PC-9 (cell line): ENCODE data around the gene TTLL6. TPM values are rescaled to one million over a fixed set of nuclear protein-coding genes. Genes with fewer than 3 reads are reported as not detected.

ENCODE experiments used
- BruUV-seq: library from RNA; stranded (reverse); fragments of 400-500 nt; replicated peaks from 2 replicates; lab custom pipeline; 2021; lab: Mats Ljungman, UMichigan
- CTCF ChIA-PET: fragments of 300-600 bp; sonication (Branson Sonifier 250); formaldehyde crosslinking; loops from one replicate; lab custom pipeline; 2022; ENCODE audit warnings: antibody characterized with exemption; lab: Charles Lee
- POLR2A ChIA-PET: fragments of 300-600 bp; sonication (Branson Sonifier 250); formaldehyde crosslinking; loops from one replicate; lab custom pipeline; 2022; ENCODE audit warnings: antibody characterized with exemption; ENCODE audit not compliant: unreplicated experiment; lab: Charles Lee
- DNase-seq, 2 experiments: peaks; one replicate each; pipeline versions ENCODE4 v3.0.0 to v3.0.0-alpha.2; 2015 to 2022; ENCODE audit warnings: mixed read lengths in 1 of 2
- H2AFZ ChIP-seq: fragments of 200-600 bp; sonication (generic); 2 replicates; pipeline ENCODE4 v1.8.1; 2017; ENCODE audit warnings: antibody characterized with exemption
- H3F3A ChIP-seq: fragments of 200-600 bp; sonication (generic); 2 replicates; pipeline ENCODE4 v1.8.1; 2017; ENCODE audit warnings: antibody characterized with exemption, mild to moderate bottlenecking, low read depth; ENCODE audit not compliant: insufficient read depth
- H3K27ac ChIP-seq: fragments of 200-600 bp; sonication (generic); 2 replicates; pipeline ENCODE4 v1.6.1; 2016; ENCODE audit warnings: mixed run types
- H3K27me3 ChIP-seq: fragments of 200-600 bp; sonication (generic); 2 replicates; pipeline ENCODE4 v1.6.1; 2016; ENCODE audit warnings: low read depth, mixed run types; ENCODE audit not compliant: insufficient read depth
- H3K36me3 ChIP-seq: fragments of 200-600 bp; sonication (generic); 2 replicates; pipeline ENCODE4 v1.6.1; 2016; ENCODE audit warnings: low read depth, mixed run types
- H3K4me1 ChIP-seq: fragments of 200-600 bp; sonication (generic); replicated peaks from 2 replicates; pipeline ENCODE4 v1.6.1; 2016; ENCODE audit warnings: mixed run types; ENCODE audit not compliant: insufficient read depth
- H3K4me2 ChIP-seq: fragments of 200-600 bp; sonication (generic); 2 replicates; pipeline ENCODE4 v1.6.1; 2017; ENCODE audit warnings: mixed run types
- H3K4me3 ChIP-seq: fragments of 200-600 bp; sonication (generic); 2 replicates; pipeline ENCODE4 v1.6.1; 2016; ENCODE audit warnings: mixed run types
- H3K79me2 ChIP-seq: fragments of 200-600 bp; sonication (generic); 2 replicates; pipeline ENCODE4 v1.6.1; 2017; ENCODE audit warnings: low read depth, mixed run types
- H3K9me2 ChIP-seq: fragments of 200-600 bp; sonication (generic); 2 replicates; pipeline ENCODE4 v1.8.1; 2017; ENCODE audit warnings: mild to moderate bottlenecking; ENCODE audit not compliant: insufficient read depth
- H3K9me3 ChIP-seq: fragments of 200-600 bp; sonication (generic); 2 replicates; pipeline ENCODE4 v1.8.1; 2016; ENCODE audit warnings: low read depth; ENCODE audit not compliant: insufficient read depth
- H4K20me1 ChIP-seq: fragments of 200-600 bp; sonication (generic); 2 replicates; pipeline ENCODE4 v1.8.1; 2017; ENCODE audit not compliant: insufficient read depth
- EZH2 ChIP-seq: fragments of 200-600 bp; sonication (generic); IDR thresholded peaks from 2 replicates; pipeline ENCODE4 v1.8.0; 2017; ENCODE audit warnings: antibody characterized with exemption, low read depth
- intact Hi-C: fragments of 100-400 bp; cut with micrococcal nuclease; formaldehyde crosslinking; loops from one replicate; pipeline ENCODE4 v1.10.0; 2022; ENCODE audit not compliant: unreplicated experiment
- total RNA-seq: library from RNA; stranded (reverse); gene quantifications from 2 replicates; pipeline ENCODE4 v1.2.3, GENCODE V29; 2021
- TF ChIP-seq, protein P1 (sequence below): fragments of 200-600 bp; sonication (generic); conservative IDR thresholded peaks from 2 replicates; pipeline ENCODE4 v1.6.1; 2017; ENCODE audit warnings: mixed run types, antibody characterized with exemption, mild to moderate bottlenecking, moderate library complexity

The TTLL6 gene
- total RNA-seq, 1 experiment from 2014 or later: not detected

DNA sequence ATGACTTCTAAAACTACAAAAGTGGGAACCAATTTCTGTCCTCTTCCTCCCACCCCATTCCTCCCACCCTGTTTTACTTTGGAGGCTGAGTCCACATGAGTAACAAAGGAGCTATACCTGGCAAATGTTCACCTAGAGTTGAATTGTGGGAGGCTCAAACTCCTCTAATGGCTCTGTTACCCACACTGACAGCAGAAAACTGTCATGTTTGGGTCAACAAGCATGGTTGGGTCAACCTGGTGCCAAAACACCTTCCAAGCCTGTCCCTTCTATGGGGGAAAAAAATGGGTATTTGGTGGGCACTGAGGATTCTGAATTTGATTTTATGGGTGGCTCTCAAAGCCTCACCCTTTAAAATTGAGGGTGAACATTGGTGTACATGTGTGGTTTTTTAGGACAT, 76.5 kb downstream of the TTLL6 start:
- intact Hi-C loops: no loop called here
- TF ChIP-seq, protein P1, sequence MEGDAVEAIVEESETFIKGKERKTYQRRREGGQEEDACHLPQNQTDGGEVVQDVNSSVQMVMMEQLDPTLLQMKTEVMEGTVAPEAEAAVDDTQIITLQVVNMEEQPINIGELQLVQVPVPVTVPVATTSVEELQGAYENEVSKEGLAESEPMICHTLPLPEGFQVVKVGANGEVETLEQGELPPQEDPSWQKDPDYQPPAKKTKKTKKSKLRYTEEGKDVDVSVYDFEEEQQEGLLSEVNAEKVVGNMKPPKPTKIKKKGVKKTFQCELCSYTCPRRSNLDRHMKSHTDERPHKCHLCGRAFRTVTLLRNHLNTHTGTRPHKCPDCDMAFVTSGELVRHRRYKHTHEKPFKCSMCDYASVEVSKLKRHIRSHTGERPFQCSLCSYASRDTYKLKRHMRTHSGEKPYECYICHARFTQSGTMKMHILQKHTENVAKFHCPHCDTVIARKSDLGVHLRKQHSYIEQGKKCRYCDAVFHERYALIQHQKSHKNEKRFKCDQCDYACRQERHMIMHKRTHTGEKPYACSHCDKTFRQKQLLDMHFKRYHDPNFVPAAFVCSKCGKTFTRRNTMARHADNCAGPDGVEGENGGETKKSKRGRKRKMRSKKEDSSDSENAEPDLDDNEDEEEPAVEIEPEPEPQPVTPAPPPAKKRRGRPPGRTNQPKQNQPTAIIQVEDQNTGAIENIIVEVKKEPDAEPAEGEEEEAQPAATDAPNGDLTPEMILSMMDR: no peak
- TF ChIP-seq EZH2: no peak
- no peaks in the 10 kb centered on the region for H4K20me1 ChIP-seq
- no peak overlapping the region for H3K4me3 ChIP-seq
- DNase-seq: no peak
- H3F3A ChIP-seq: no peaks in the 10 kb centered on the region
- no peaks in the 10 kb centered on the region for H3K9me3 ChIP-seq
- ChIA-PET CTCF (no interaction called here), POLR2A (no interaction called here)
- H3K79me2 ChIP-seq: no peaks in the 10 kb centered on the region
- no peak overlapping the region for H2AFZ ChIP-seq
- no peak overlapping the region for H3K4me2 ChIP-seq
- no peaks in the 10 kb centered on the region for H3K9me2 ChIP-seq
- no peaks in the 10 kb centered on the region for H3K4me1 ChIP-seq
- H3K27me3 ChIP-seq: peaks cover 95% of the 10 kb centered on the region
- no TSS peak for BruUV-seq
- no peaks in the 10 kb centered on the region for H3K36me3 ChIP-seq
- no peak overlapping the region for H3K27ac ChIP-seq

DNA sequence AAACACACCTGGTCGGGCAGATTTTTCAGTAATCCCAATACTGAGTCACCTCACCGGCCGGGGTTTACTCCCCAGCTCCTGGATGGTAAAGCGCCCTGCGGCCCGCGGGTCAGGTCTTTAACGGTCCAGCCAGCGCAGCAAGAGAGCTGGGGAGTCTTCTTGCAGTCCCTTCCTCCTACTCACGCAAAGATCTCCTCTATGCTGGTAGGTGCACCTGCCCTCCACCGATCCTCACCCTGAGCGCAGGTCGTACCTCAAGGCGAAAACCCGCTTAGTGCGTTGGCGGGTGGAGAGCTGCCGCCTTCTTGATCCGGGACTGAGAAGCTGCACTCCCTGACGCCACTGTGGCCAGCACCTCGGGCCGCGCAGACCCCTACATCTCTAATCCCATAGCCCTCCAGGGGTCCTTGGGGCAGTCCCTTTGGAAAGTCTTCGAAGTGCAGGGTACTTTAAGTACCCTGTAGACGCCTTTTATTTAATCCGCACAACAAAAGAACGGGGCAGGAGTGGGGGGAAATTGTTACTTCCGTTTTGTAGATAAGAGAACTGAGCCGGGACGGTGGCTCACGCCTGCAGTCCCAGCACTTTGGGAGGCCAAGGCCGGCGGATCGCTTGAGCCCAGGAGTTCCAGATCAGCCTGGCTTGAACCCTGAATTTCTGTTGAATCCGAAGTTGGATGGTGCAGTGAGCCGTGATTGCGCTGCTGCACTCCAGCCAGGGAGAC, 78.1 kb downstream of the TTLL6 start:
- Histone ChIP-seq H3K36me3 (no peaks in the 10 kb centered on the region), H3K27ac (no peak overlapping the region), H3K4me1 (no peaks in the 10 kb centered on the region), H3F3A (no peaks in the 10 kb centered on the region), H2AFZ (no peak overlapping the region), H3K27me3 (peaks cover 97% of the 10 kb centered on the region), H3K9me2 (no peaks in the 10 kb centered on the region), H3K4me3 (no peak overlapping the region), H4K20me1 (no peaks in the 10 kb centered on the region), H3K79me2 (no peaks in the 10 kb centered on the region), H3K4me2 (no peak overlapping the region), H3K9me3 (no peaks in the 10 kb centered on the region)
- DNase-seq: no peak
- ChIA-PET CTCF (interaction anchor here (0.6 kb wide), 1 partner anchor 818 kb away, joined by 3 read pairs; no protein-coding TSS in a partner anchor), POLR2A (no interaction called here)
- TF ChIP-seq EZH2: no peak
- TF ChIP-seq, protein P1: no peak
- intact Hi-C loops: no loop called here
- no TSS peak for BruUV-seq

- ChIA-PET POLR2A (no interaction called here), CTCF (no interaction called here)
- Histone ChIP-seq H3K4me1 (no peaks in the 10 kb centered on the region), H3K4me3 (no peak overlapping the region), H3F3A (no peaks in the 10 kb centered on the region), H3K27ac (no peak overlapping the region), H3K27me3 (peaks cover 97% of the 10 kb centered on the region), H2AFZ (no peak overlapping the region), H3K4me2 (no peak overlapping the region), H3K9me2 (no peaks in the 10 kb centered on the region), H4K20me1 (no peaks in the 10 kb centered on the region), H3K9me3 (no peaks in the 10 kb centered on the region), H3K36me3 (no peaks in the 10 kb centered on the region), H3K79me2 (no peaks in the 10 kb centered on the region)
- BruUV-seq: no TSS peak
- intact Hi-C loops: no loop called here
- no peak for DNase-seq
- TF ChIP-seq, protein P1: no peak
- no peak for TF ChIP-seq EZH2
Observed at GRCh38 chr17:48738424-48738802, 78.6 kb downstream of the TTLL6 start.
